ENCODE data around the gene GNAI3.

Gene GNAI3

GRCh38 chr1:109547463-109548320 is 723 bp upstream of the GNAI3 start:
- Histone ChIP-seq H4K91ac (ENCODE audit: low read length) (peak overlapping the region; percentile 57), H3K9me3 (ENCODE audit: control insufficient read depth, low read length) (no peaks in the 10 kb centered on the region), H4K8ac (ENCODE audit: low read length) (peak overlapping the region; percentile 45), H2BK15ac (ENCODE audit: low read depth, poor library complexity, severe bottlenecking) (no peak overlapping the region), H3K23ac (ENCODE audit: low read length in 2 of 2) (no peak overlapping the region), H3K14ac (ENCODE audit: low read length in 2 of 2) (peak overlapping the region in 1 of 2 experiments; percentile 81), H2BK12ac (ENCODE audit: low read length in 2 of 2) (peak overlapping the region in 1 of 2 experiments; percentile 52), H3K79me1 (replicated peaks; ENCODE audit: low read length, poor library complexity, severe bottlenecking) (peaks cover 1% of the 10 kb centered on the region), H2BK120ac (ENCODE audit: low read depth, low read length) (no peak overlapping the region), H3K4ac (ENCODE audit: low read depth in 1 of 2, low read length in 2 of 2) (peak overlapping the region in 1 of 2 experiments; percentile 93), H2BK5ac (ENCODE audit: low read depth, low read length, poor library complexity, severe bottlenecking) (peak overlapping the region; percentile 78), H2AK5ac (ENCODE audit: low read length, severe bottlenecking) (peak overlapping the region; percentile 50), H2AFZ (ENCODE audit: low read depth, low read length) (no peak overlapping the region), H3K4me2 (ENCODE audit: low read length, poor library complexity, severe bottlenecking) (peak overlapping the region; percentile 81), H3K27ac (ENCODE audit: low read length, poor library complexity, severe bottlenecking) (peak overlapping the region; percentile 87), H3K9ac (ENCODE audit: low read length) (peak overlapping the region; percentile 99), H3K36me3 (ENCODE audit: control insufficient read depth in 1 of 2, insufficient read depth in 2 of 2, low read depth in 1 of 2, low read length in 2 of 2) (no peaks in the 10 kb centered on the region), H3K18ac (ENCODE audit: low read depth in 1 of 2, low read length in 2 of 2) (peak overlapping the region; percentile 58 to 77), H3K4me1 (ENCODE audit: control insufficient read depth, insufficient read depth, low read depth, low read length) (no peaks in the 10 kb centered on the region), H3K27me3 (ENCODE audit: control insufficient read depth in 1 of 2, insufficient read depth in 1 of 2, low read length in 2 of 2) (peaks cover 3 to 13% of the 10 kb centered on the region in 2 experiments), H3K4me3 (ENCODE audit: insufficient read depth in 1 of 2, low read depth in 1 of 2, low read length in 2 of 2) (peak overlapping the region; percentile 90 to 92)
- DNase-seq: peak; percentile 41
- 20% methylated on average over 22 of the region's 22 CpGs for WGBS

DNA sequence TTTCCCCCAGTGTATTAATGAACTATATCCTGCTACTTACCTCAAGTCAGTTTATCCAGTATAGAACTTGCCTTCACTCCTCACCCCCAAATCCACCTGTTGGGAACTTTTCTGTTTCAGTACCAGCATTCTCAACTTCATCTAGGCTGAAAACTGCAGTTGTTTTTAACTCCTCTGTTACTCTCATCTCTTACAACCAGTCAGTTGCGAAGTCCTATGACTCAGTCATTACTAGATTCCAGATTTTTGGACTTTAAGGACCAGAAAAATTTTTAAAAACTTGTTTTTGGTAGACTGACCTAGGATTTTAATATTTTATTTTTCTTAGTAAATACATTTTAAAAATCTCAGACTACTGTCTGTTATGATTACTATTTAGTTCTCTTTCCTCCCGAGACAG is 8.1 kb downstream of the GNAI3 start:
- no peaks in the 10 kb centered on the region for H3K9me3 ChIP-seq (ENCODE audit: control insufficient read depth, low read length)
- peaks cover 8% of the 10 kb centered on the region for H3K4me1 ChIP-seq (ENCODE audit: control insufficient read depth, insufficient read depth, low read depth, low read length)
- H3K4ac ChIP-seq (ENCODE audit: low read depth in 1 of 2, low read length in 2 of 2): no peak overlapping the region
- WGBS: 100% methylated on average over 1 of the region's 2 CpGs
- H3K27ac ChIP-seq (ENCODE audit: low read length, poor library complexity, severe bottlenecking): peak overlapping the region; percentile 63
- DNase-seq: peak; percentile 13
- no peak overlapping the region for H2AFZ ChIP-seq (ENCODE audit: low read depth, low read length)
- no peak overlapping the region for H4K8ac ChIP-seq (ENCODE audit: low read length)
- no peak overlapping the region for H3K4me3 ChIP-seq (ENCODE audit: insufficient read depth in 1 of 2, low read depth in 1 of 2, low read length in 2 of 2)
- no peak overlapping the region for H2BK120ac ChIP-seq (ENCODE audit: low read depth, low read length)
- H3K9ac ChIP-seq (ENCODE audit: low read length): no peak overlapping the region
- H3K4me2 ChIP-seq (ENCODE audit: low read length, poor library complexity, severe bottlenecking): no peak overlapping the region
- no peak overlapping the region for H3K18ac ChIP-seq (ENCODE audit: low read depth in 1 of 2, low read length in 2 of 2)
- no peaks in the 10 kb centered on the region for H3K79me1 ChIP-seq (replicated peaks; ENCODE audit: low read length, poor library complexity, severe bottlenecking)
- no peak overlapping the region for H3K14ac ChIP-seq (ENCODE audit: low read length in 2 of 2)
- no peak overlapping the region for H2BK12ac ChIP-seq (ENCODE audit: low read length in 2 of 2)
- no peak overlapping the region for H2BK15ac ChIP-seq (ENCODE audit: low read depth, poor library complexity, severe bottlenecking)
- no peak overlapping the region for H4K91ac ChIP-seq (ENCODE audit: low read length)
- peaks cover 0 to 4% of the 10 kb centered on the region in 2 experiments for H3K36me3 ChIP-seq (ENCODE audit: control insufficient read depth in 1 of 2, insufficient read depth in 2 of 2, low read depth in 1 of 2, low read length in 2 of 2)
- H3K27me3 ChIP-seq (ENCODE audit: control insufficient read depth in 1 of 2, insufficient read depth in 1 of 2, low read length in 2 of 2): no peaks in the 10 kb centered on the region
- no peak overlapping the region for H2BK5ac ChIP-seq (ENCODE audit: low read depth, low read length, poor library complexity, severe bottlenecking)
- H3K23ac ChIP-seq (ENCODE audit: low read length in 2 of 2): no peak overlapping the region
- H2AK5ac ChIP-seq (ENCODE audit: low read length, severe bottlenecking): no peak overlapping the region

GRCh38 chr1:109557520-109557919 is 9.1 kb downstream of the GNAI3 start:
- H3K23ac ChIP-seq (ENCODE audit: low read length in 2 of 2): no peak overlapping the region
- H2AFZ ChIP-seq (ENCODE audit: low read depth, low read length): no peak overlapping the region
- H3K18ac ChIP-seq (ENCODE audit: low read depth in 1 of 2, low read length in 2 of 2): no peak overlapping the region
- no peak overlapping the region for H3K4me2 ChIP-seq (ENCODE audit: low read length, poor library complexity, severe bottlenecking)
- H3K14ac ChIP-seq (ENCODE audit: low read length in 2 of 2): no peak overlapping the region
- peak; percentile 35 for DNase-seq
- H2BK5ac ChIP-seq (ENCODE audit: low read depth, low read length, poor library complexity, severe bottlenecking): no peak overlapping the region
- H2BK12ac ChIP-seq (ENCODE audit: low read length in 2 of 2): no peak overlapping the region
- no peak overlapping the region for H2AK5ac ChIP-seq (ENCODE audit: low read length, severe bottlenecking)
- WGBS: 61% methylated on average over 5 of the region's 5 CpGs
- peaks cover 8% of the 10 kb centered on the region for H3K4me1 ChIP-seq (ENCODE audit: control insufficient read depth, insufficient read depth, low read depth, low read length)
- H3K9ac ChIP-seq (ENCODE audit: low read length): no peak overlapping the region
- H2BK120ac ChIP-seq (ENCODE audit: low read depth, low read length): no peak overlapping the region
- no peak overlapping the region for H2BK15ac ChIP-seq (ENCODE audit: low read depth, poor library complexity, severe bottlenecking)
- no peaks in the 10 kb centered on the region for H3K27me3 ChIP-seq (ENCODE audit: control insufficient read depth in 1 of 2, insufficient read depth in 1 of 2, low read length in 2 of 2)
- H3K79me1 ChIP-seq (replicated peaks; ENCODE audit: low read length, poor library complexity, severe bottlenecking): no peaks in the 10 kb centered on the region
- no peak overlapping the region for H3K4me3 ChIP-seq (ENCODE audit: insufficient read depth in 1 of 2, low read depth in 1 of 2, low read length in 2 of 2)
- H3K27ac ChIP-seq (ENCODE audit: low read length, poor library complexity, severe bottlenecking): no peak overlapping the region
- no peak overlapping the region for H3K4ac ChIP-seq (ENCODE audit: low read depth in 1 of 2, low read length in 2 of 2)
- no peaks in the 10 kb centered on the region for H3K9me3 ChIP-seq (ENCODE audit: control insufficient read depth, low read length)
- H4K8ac ChIP-seq (ENCODE audit: low read length): no peak overlapping the region
- no peak overlapping the region for H4K91ac ChIP-seq (ENCODE audit: low read length)
- peaks cover 0 to 4% of the 10 kb centered on the region in 2 experiments for H3K36me3 ChIP-seq (ENCODE audit: control insufficient read depth in 1 of 2, insufficient read depth in 2 of 2, low read depth in 1 of 2, low read length in 2 of 2)

- no peak overlapping the region for H2BK5ac ChIP-seq (ENCODE audit: low read depth, low read length, poor library complexity, severe bottlenecking)
- H3K4me3 ChIP-seq (ENCODE audit: insufficient read depth in 1 of 2, low read depth in 1 of 2, low read length in 2 of 2): no peak overlapping the region
- H3K9ac ChIP-seq (ENCODE audit: low read length): peak overlapping the region; percentile 53
- H2AK5ac ChIP-seq (ENCODE audit: low read length, severe bottlenecking): no peak overlapping the region
- peaks cover 0 to 4% of the 10 kb centered on the region in 2 experiments for H3K36me3 ChIP-seq (ENCODE audit: control insufficient read depth in 1 of 2, insufficient read depth in 2 of 2, low read depth in 1 of 2, low read length in 2 of 2)
- H3K4ac ChIP-seq (ENCODE audit: low read depth in 1 of 2, low read length in 2 of 2): no peak overlapping the region
- H3K14ac ChIP-seq (ENCODE audit: low read length in 2 of 2): no peak overlapping the region
- H3K23ac ChIP-seq (ENCODE audit: low read length in 2 of 2): no peak overlapping the region
- no peak for DNase-seq
- no peaks in the 10 kb centered on the region for H3K27me3 ChIP-seq (ENCODE audit: control insufficient read depth in 1 of 2, insufficient read depth in 1 of 2, low read length in 2 of 2)
- no peak overlapping the region for H2BK120ac ChIP-seq (ENCODE audit: low read depth, low read length)
- no peaks in the 10 kb centered on the region for H3K9me3 ChIP-seq (ENCODE audit: control insufficient read depth, low read length)
- no peak overlapping the region for H3K4me2 ChIP-seq (ENCODE audit: low read length, poor library complexity, severe bottlenecking)
- peaks cover 14% of the 10 kb centered on the region for H3K4me1 ChIP-seq (ENCODE audit: control insufficient read depth, insufficient read depth, low read depth, low read length)
- no peaks in the 10 kb centered on the region for H3K79me1 ChIP-seq (replicated peaks; ENCODE audit: low read length, poor library complexity, severe bottlenecking)
- H2BK12ac ChIP-seq (ENCODE audit: low read length in 2 of 2): no peak overlapping the region
- H4K8ac ChIP-seq (ENCODE audit: low read length): no peak overlapping the region
- H3K27ac ChIP-seq (ENCODE audit: low read length, poor library complexity, severe bottlenecking): no peak overlapping the region
- no peak overlapping the region for H2BK15ac ChIP-seq (ENCODE audit: low read depth, poor library complexity, severe bottlenecking)
- H3K18ac ChIP-seq (ENCODE audit: low read depth in 1 of 2, low read length in 2 of 2): no peak overlapping the region
- no peak overlapping the region for H2AFZ ChIP-seq (ENCODE audit: low read depth, low read length)
- no peak overlapping the region for H4K91ac ChIP-seq (ENCODE audit: low read length)
Measured at GRCh38 chr1:109559995-109560394, 11.6 kb downstream of the GNAI3 start.
